Measurements from ENCODE around the gene SMAD6. TPM values are rescaled to one million over a fixed set of nuclear protein-coding genes. Genes with fewer than 3 reads are reported as not detected.

The SMAD6 gene
- total and polyA plus RNA-seq, 10 of the 15 experiments (the other 5 are each of a cell fraction or from before 2014, with no cell fraction given), result under 0.01 to 0.10 (median 0.03) TPM; not detected in 7

DNA sequence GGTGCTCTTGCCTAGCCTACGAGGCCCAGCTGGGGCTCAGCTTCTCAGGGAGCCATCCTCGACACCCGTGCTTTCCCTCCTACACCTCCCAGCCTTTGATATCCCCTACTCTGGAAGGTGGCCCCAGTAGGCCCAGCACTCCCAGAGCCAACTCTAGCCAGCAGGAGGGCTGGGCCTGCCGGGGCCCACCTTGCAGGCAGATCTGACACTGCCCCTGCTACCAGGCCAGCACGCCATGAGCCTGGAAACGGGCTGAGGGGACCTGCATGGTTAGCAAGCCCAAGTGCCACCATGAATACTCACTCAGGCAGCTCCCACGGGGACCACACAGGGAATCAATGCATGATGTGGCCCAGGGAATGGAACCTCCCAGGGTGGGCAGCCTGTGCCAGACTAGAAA is 123.7 kb downstream of the SMAD6 start:
- RAD21 ChIA-PET (ENCODE audit: unreplicated experiment), result no interaction called here
- FAIRE-seq (no peak), DNase-seq (ENCODE audit: low read depth, low spot score) (no peak), ATAC-seq (no peak)
- no peaks in the 10 kb centered on the region for H3K79me2 ChIP-seq (ENCODE audit: control insufficient read depth, insufficient read depth, low read length)
- POLR2A ChIA-PET, result no interaction called here
- H3K27me3 ChIP-seq (replicated peaks in 1 of 2; ENCODE audit: control insufficient read depth in 2 of 2, insufficient read depth in 2 of 2, low read length in 1 of 2), result no peaks in the 10 kb centered on the region; a peak in 1 of 4 replicates
- H3K4me2 ChIP-seq (ENCODE audit: control insufficient read depth, insufficient read depth), result no peak overlapping the region
- H3K9me3 ChIP-seq (replicated peaks; ENCODE audit: control insufficient read depth, insufficient read depth, low read length), result no peaks in the 10 kb centered on the region
- H2AFZ ChIP-seq (ENCODE audit: control insufficient read depth, low read depth, low read length), result no peak overlapping the region
- CTCF ChIA-PET, result interaction anchor here (1.1 to 3.7 kb wide), 3 partner anchors 8 to 26 kb away, joined by 4 to 12 read pairs (median 4); no protein-coding TSS in a partner anchor
- no peaks in the 10 kb centered on the region for H4K20me1 ChIP-seq (ENCODE audit: control insufficient read depth, insufficient read depth)
- H3K9ac ChIP-seq (ENCODE audit: control insufficient read depth, insufficient read depth, low read length), result no peak overlapping the region
- no peak overlapping the region for H3K27ac ChIP-seq (ENCODE audit: control insufficient read depth, insufficient read depth)
- in situ Hi-C loops (cut with MboI), result no loop called here
- BruUV-seq (replicated peaks), result no TSS peak
- no peak overlapping the region for H3K4me3 ChIP-seq
- SMC1A ChIA-PET (ENCODE audit: uncharacterized antibody, unreplicated experiment), result no interaction called here
- H3K4me1 ChIP-seq (ENCODE audit: control insufficient read depth, insufficient read depth, low read length), result no peaks in the 10 kb centered on the region
- intact Hi-C loops (cut with micrococcal nuclease; ENCODE audit: unreplicated experiment), result no loop called here
- TF ChIP-seq WRNIP1 (IDR thresholded peaks at IDR 0.05; ENCODE audit: borderline replicate concordance, low read depth, low read length) (no peak), MTA3 (IDR thresholded peaks at IDR 0.05; ENCODE audit: borderline replicate concordance, low read length) (no peak), EGR1 (IDR thresholded peaks at IDR 0.05; ENCODE audit: borderline replicate concordance in 1 of 2, low read depth in 2 of 2, low read length in 2 of 2) (no peak), SREBF2 (IDR thresholded peaks at IDR 0.05; ENCODE audit: low read length) (no peak), MTA2 (IDR thresholded peaks at IDR 0.05; ENCODE audit: low read depth) (no peak), PML (IDR thresholded peaks at IDR 0.05; ENCODE audit: low read length) (no peak), MYC (IDR thresholded peaks at IDR 0.05; ENCODE audit: insufficient read depth, insufficient read length, insufficient replicate concordance, low read length, severe bottlenecking) (no peak), RB1 (IDR thresholded peaks at IDR 0.05; ENCODE audit: borderline replicate concordance) (no peak)
- TF ChIP-seq, protein P1, sequence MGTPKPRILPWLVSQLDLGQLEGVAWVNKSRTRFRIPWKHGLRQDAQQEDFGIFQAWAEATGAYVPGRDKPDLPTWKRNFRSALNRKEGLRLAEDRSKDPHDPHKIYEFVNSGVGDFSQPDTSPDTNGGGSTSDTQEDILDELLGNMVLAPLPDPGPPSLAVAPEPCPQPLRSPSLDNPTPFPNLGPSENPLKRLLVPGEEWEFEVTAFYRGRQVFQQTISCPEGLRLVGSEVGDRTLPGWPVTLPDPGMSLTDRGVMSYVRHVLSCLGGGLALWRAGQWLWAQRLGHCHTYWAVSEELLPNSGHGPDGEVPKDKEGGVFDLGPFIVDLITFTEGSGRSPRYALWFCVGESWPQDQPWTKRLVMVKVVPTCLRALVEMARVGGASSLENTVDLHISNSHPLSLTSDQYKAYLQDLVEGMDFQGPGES (IDR thresholded peaks at IDR 0.05), result no peak
- TF ChIP-seq, protein P2, sequence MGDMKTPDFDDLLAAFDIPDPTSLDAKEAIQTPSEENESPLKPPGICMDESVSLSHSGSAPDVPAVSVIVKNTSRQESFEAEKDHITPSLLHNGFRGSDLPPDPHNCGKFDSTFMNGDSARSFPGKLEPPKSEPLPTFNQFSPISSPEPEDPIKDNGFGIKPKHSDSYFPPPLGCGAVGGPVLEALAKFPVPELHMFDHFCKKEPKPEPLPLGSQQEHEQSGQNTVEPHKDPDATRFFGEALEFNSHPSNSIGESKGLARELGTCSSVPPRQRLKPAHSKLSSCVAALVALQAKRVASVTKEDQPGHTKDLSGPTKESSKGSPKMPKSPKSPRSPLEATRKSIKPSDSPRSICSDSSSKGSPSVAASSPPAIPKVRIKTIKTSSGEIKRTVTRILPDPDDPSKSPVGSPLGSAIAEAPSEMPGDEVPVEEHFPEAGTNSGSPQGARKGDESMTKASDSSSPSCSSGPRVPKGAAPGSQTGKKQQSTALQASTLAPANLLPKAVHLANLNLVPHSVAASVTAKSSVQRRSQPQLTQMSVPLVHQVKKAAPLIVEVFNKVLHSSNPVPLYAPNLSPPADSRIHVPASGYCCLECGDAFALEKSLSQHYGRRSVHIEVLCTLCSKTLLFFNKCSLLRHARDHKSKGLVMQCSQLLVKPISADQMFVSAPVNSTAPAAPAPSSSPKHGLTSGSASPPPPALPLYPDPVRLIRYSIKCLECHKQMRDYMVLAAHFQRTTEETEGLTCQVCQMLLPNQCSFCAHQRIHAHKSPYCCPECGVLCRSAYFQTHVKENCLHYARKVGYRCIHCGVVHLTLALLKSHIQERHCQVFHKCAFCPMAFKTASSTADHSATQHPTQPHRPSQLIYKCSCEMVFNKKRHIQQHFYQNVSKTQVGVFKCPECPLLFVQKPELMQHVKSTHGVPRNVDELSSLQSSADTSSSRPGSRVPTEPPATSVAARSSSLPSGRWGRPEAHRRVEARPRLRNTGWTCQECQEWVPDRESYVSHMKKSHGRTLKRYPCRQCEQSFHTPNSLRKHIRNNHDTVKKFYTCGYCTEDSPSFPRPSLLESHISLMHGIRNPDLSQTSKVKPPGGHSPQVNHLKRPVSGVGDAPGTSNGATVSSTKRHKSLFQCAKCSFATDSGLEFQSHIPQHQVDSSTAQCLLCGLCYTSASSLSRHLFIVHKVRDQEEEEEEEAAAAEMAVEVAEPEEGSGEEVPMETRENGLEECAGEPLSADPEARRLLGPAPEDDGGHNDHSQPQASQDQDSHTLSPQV (IDR thresholded peaks at IDR 0.05), result no peak
- TF ChIP-seq, protein P3, sequence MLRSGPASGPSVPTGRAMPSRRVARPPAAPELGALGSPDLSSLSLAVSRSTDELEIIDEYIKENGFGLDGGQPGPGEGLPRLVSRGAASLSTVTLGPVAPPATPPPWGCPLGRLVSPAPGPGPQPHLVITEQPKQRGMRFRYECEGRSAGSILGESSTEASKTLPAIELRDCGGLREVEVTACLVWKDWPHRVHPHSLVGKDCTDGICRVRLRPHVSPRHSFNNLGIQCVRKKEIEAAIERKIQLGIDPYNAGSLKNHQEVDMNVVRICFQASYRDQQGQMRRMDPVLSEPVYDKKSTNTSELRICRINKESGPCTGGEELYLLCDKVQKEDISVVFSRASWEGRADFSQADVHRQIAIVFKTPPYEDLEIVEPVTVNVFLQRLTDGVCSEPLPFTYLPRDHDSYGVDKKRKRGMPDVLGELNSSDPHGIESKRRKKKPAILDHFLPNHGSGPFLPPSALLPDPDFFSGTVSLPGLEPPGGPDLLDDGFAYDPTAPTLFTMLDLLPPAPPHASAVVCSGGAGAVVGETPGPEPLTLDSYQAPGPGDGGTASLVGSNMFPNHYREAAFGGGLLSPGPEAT (IDR thresholded peaks at IDR 0.05; ENCODE audit: low read depth), result no peak
- no peaks in the 10 kb centered on the region for H3K36me3 ChIP-seq (ENCODE audit: control insufficient read depth in 2 of 2, insufficient read depth in 2 of 2, low read length in 1 of 2)
- 12% methylated on average over 7 of the region's 7 CpGs for WGBS (ENCODE audit: insufficient coverage, insufficient replicate concordance, low lambda C conversion rate, missing lambda C conversion rate)

Data from GM12878 (cell line).